H9 (cell line): ENCODE results near the gene ROBO1. TPM values are rescaled to one million over a fixed set of nuclear protein-coding genes. Genes with fewer than 3 reads are reported as not detected.

Experiments
- DNase-seq: peaks from one replicate; pipeline ENCODE4 v3.0.0-alpha.2; 2017
- H2AFZ ChIP-seq: one replicate; pipeline ENCODE4 v1.6.1; 2013; ENCODE audit warnings: mild to moderate bottlenecking, low read length, control low read depth, moderate library complexity
- H2AK5ac ChIP-seq: 2 replicates; pipeline ENCODE4 v1.6.1; 2013; ENCODE audit warnings: low read length, control low read depth, mixed read lengths; ENCODE audit not compliant: insufficient read length
- H2BK120ac ChIP-seq: one replicate; pipeline ENCODE4 v1.6.1; 2013; ENCODE audit warnings: low read depth, mild to moderate bottlenecking, low read length, control low read depth, inconsistent platforms; ENCODE audit not compliant: poor library complexity, severe bottlenecking
- H2BK12ac ChIP-seq: 2 replicates; pipeline ENCODE4 v1.6.1; 2013; ENCODE audit warnings: low read length, control low read depth, mixed read lengths, low read depth; ENCODE audit not compliant: insufficient read length
- H2BK15ac ChIP-seq: 2 replicates; pipeline ENCODE4 v1.6.1; 2013; ENCODE audit warnings: low read depth, low read length, control low read depth
- H2BK20ac ChIP-seq: one replicate; pipeline ENCODE4 v1.6.1; 2013; ENCODE audit warnings: low read depth, mild to moderate bottlenecking, low read length, control low read depth, inconsistent platforms; ENCODE audit not compliant: poor library complexity, severe bottlenecking
- H2BK5ac ChIP-seq: 2 replicates; pipeline ENCODE4 v1.6.1; 2013; ENCODE audit warnings: low read length, control low read depth, mixed read lengths; ENCODE audit not compliant: insufficient read length
- H3K14ac ChIP-seq: 2 replicates; pipeline ENCODE4 v1.6.1; 2013; ENCODE audit warnings: low read length, control low read depth; ENCODE audit not compliant: insufficient read depth
- H3K18ac ChIP-seq: 2 replicates; pipeline ENCODE4 v1.6.1; 2013; ENCODE audit warnings: low read depth, mild to moderate bottlenecking, mixed read lengths, low read length, control low read depth; ENCODE audit not compliant: insufficient read length
- H3K23ac ChIP-seq: 2 replicates; pipeline ENCODE4 v1.6.1; 2013; ENCODE audit warnings: low read length, control low read depth, mixed read lengths, low read depth; ENCODE audit not compliant: insufficient read length
- H3K23me2 ChIP-seq: 2 replicates; pipeline ENCODE4 v1.6.1; 2013; ENCODE audit warnings: low read depth, mild to moderate bottlenecking, mixed read lengths, low read length, control low read depth; ENCODE audit not compliant: insufficient read length, poor library complexity, severe bottlenecking
- H3K27ac ChIP-seq: 2 replicates; pipeline ENCODE4 v1.5.1; 2013; ENCODE audit warnings: low read length, control low read depth, mixed read lengths, low read depth; ENCODE audit not compliant: insufficient read length
- H3K27me3 ChIP-seq: 2 replicates; pipeline ENCODE4 v1.6.1; 2013; ENCODE audit warnings: low read length, control low read depth, inconsistent platforms; ENCODE audit not compliant: insufficient read depth
- H3K4ac ChIP-seq: 2 replicates; pipeline ENCODE4 v1.6.1; 2013; ENCODE audit warnings: low read depth, mild to moderate bottlenecking, control low read depth, inconsistent platforms, low read length, moderate library complexity
- H3K4me1 ChIP-seq: 2 replicates; pipeline ENCODE4 v1.6.1; 2013; ENCODE audit warnings: low read length, control low read depth, inconsistent platforms; ENCODE audit not compliant: insufficient read depth
- H3K4me2 ChIP-seq: 2 replicates; pipeline ENCODE4 v1.6.1; 2013; ENCODE audit warnings: low read length, control low read depth, mixed read lengths; ENCODE audit not compliant: insufficient read length, insufficient read depth
- H3K56ac ChIP-seq: 2 replicates; pipeline ENCODE4 v1.6.1; 2013; ENCODE audit warnings: low read depth, mild to moderate bottlenecking, mixed read lengths, low read length, control low read depth; ENCODE audit not compliant: insufficient read length
- H3K79me1 ChIP-seq: 2 replicates; pipeline ENCODE4 v1.6.1; 2013; ENCODE audit warnings: low read depth, mild to moderate bottlenecking, moderate library complexity, low read length, control low read depth, inconsistent platforms; ENCODE audit not compliant: insufficient read depth, poor library complexity, severe bottlenecking
- H3K79me2 ChIP-seq: 2 replicates; pipeline ENCODE4 v1.6.1; 2013; ENCODE audit warnings: low read length, control low read depth, inconsistent platforms; ENCODE audit not compliant: insufficient read depth
- H3K9ac ChIP-seq: 2 replicates; pipeline ENCODE4 v1.6.1; 2013; ENCODE audit warnings: low read length, control low read depth, mixed read lengths; ENCODE audit not compliant: insufficient read length; ENCODE audit errors: extremely low read depth
- H3K9me3 ChIP-seq: one replicate; pipeline ENCODE4 v1.6.1; 2013; ENCODE audit warnings: low read depth, low read length, inconsistent platforms; ENCODE audit not compliant: control insufficient read depth
- H3T11ph ChIP-seq: one replicate; pipeline ENCODE4 v1.6.1; 2013; ENCODE audit warnings: mild to moderate bottlenecking, low read length, control low read depth, inconsistent platforms
- H4K20me1 ChIP-seq: one replicate; pipeline ENCODE4 v1.6.1; 2013; ENCODE audit not compliant: control insufficient read depth, insufficient read length, insufficient read depth
- H4K5ac ChIP-seq: 2 replicates; pipeline ENCODE4 v1.6.1; 2013; ENCODE audit warnings: low read depth, mild to moderate bottlenecking, mixed read lengths, low read length, control low read depth; ENCODE audit not compliant: insufficient read length
- H4K8ac ChIP-seq: replicated peaks from 2 replicates; pipeline ENCODE4 v1.6.1; 2013; ENCODE audit warnings: low read length, control low read depth, mixed read lengths, low read depth; ENCODE audit not compliant: insufficient read length
- H4K91ac ChIP-seq: 2 replicates; pipeline ENCODE4 v1.6.1; 2013; ENCODE audit warnings: low read depth, mild to moderate bottlenecking, moderate library complexity, mixed read lengths, low read length, control low read depth; ENCODE audit not compliant: insufficient read length
- H3K27ac Mint-ChIP-seq, 3 experiments: 2 replicates in 2 of 3; 3 replicates in 1 of 3; pipeline ENCODE4 v1.8.0; 2020 to 2021; ENCODE audit warnings: mixed read lengths in 3 of 3, mild to moderate bottlenecking in 1 of 3, moderate library complexity in 1 of 3
- H3K27me3 Mint-ChIP-seq: 2 replicates; pipeline ENCODE4 v1.8.0; 2021; ENCODE audit warnings: low read depth, mild to moderate bottlenecking, moderate library complexity, mixed read lengths
- H3K36me3 Mint-ChIP-seq, 3 experiments: 2 replicates in 2 of 3; 3 replicates in 1 of 3; pipeline ENCODE4 v1.8.0; 2020 to 2021; ENCODE audit warnings: low read depth in 3 of 3, mixed read lengths in 3 of 3; ENCODE audit not compliant: insufficient read depth in 1 of 3
- H3K4me1 Mint-ChIP-seq, 2 experiments: 2 replicates each; pipeline ENCODE4 v1.8.0; 2020; ENCODE audit warnings: mixed read lengths in 2 of 2
- H3K4me3 Mint-ChIP-seq, 2 experiments: 2 replicates in 1 of 2; 3 replicates in 1 of 2; pipeline ENCODE4 v1.8.0; 2020 to 2021; ENCODE audit warnings: mild to moderate bottlenecking in 2 of 2, mixed read lengths in 2 of 2, moderate library complexity in 1 of 2
- H3K9me3 Mint-ChIP-seq, 2 experiments: 2 replicates in 1 of 2; 3 replicates in 1 of 2; pipeline ENCODE4 v1.8.0; 2020; ENCODE audit warnings: mild to moderate bottlenecking in 2 of 2, mixed read lengths in 2 of 2, moderate library complexity in 1 of 2
- CTCF ChIP-seq: fragments of 200-600 bp; sonication (generic); conservative IDR thresholded peaks from 3 replicates; pipeline ENCODE4 v1.8.0; 2021; ENCODE audit warnings: antibody characterized with exemption, mild to moderate bottlenecking
- WGBS: extraction: QIAGEN DNeasy Blood & Tissue Kit; methylation state at CpG from one replicate; pipeline ENCODE4 v1.1.7; 2013; ENCODE audit warnings: missing lambda C conversion rate, low lambda C conversion rate, mixed read lengths; ENCODE audit not compliant: insufficient read length; ENCODE audit errors: extremely low coverage; 5-methylcytosine and 5-hydroxymethylcytosine counted together
- total RNA-seq: library from RNA; stranded (reverse); gene quantifications from 2 replicates; pipeline ENCODE4 v1.2.1, GENCODE V29; 2021

Gene ROBO1
- total RNA-seq, 1 experiment from 2014 or later, result 62.7 TPM

GRCh38 chr3:79187426-79187825 is 580.4 kb downstream of the ROBO1 start:
- Histone ChIP-seq H2BK5ac (no peak overlapping the region), H3K23ac (no peak overlapping the region), H3K27me3 (no peaks in the 10 kb centered on the region), H3T11ph (no peak overlapping the region), H4K5ac (no peak overlapping the region), H4K20me1 (no peaks in the 10 kb centered on the region), H3K27ac (no peak overlapping the region), H2AK5ac (no peak overlapping the region), H2BK120ac (no peak overlapping the region), H3K4ac (no peak overlapping the region), H3K23me2 (no peaks in the 10 kb centered on the region), H2BK15ac (no peak overlapping the region), H3K18ac (no peak overlapping the region), H3K79me2 (no peaks in the 10 kb centered on the region), H2BK12ac (no peak overlapping the region), H3K4me2 (no peak overlapping the region), H3K9ac (no peak overlapping the region), H3K9me3 (no peaks in the 10 kb centered on the region), H2AFZ (no peak overlapping the region), H3K56ac (no peak overlapping the region), H3K4me1 (no peaks in the 10 kb centered on the region), H4K8ac (no peak overlapping the region), H3K79me1 (no peaks in the 10 kb centered on the region), H4K91ac (no peak overlapping the region), H3K14ac (no peak overlapping the region), H2BK20ac (no peak overlapping the region)
- H3K27ac Mint-ChIP-seq, result no peak overlapping the region
- H3K9me3 Mint-ChIP-seq, result no peaks in the 10 kb centered on the region
- no peaks in the 10 kb centered on the region for H3K27me3 Mint-ChIP-seq
- no peak for DNase-seq
- TF ChIP-seq CTCF, result no peak
- no peaks in the 10 kb centered on the region for H3K4me1 Mint-ChIP-seq
- WGBS, result no CpG with 5 or more reads among the region's 5 CpGs
- no peak overlapping the region for H3K4me3 Mint-ChIP-seq
- no peaks in the 10 kb centered on the region for H3K36me3 Mint-ChIP-seq
